KG1 (cell line): Measurements from ENCODE around the gene KCNMB3.
"Not testable (repeated sequence)": the region's sequence is repeated elsewhere in the genome, so short reads cannot be mapped to it uniquely, and the experiment has no call there.

ENCODE experiments used
- DNase-seq: peaks from one replicate; lab custom pipeline; 2025; lab: John Stamatoyannopoulos, UW

The KCNMB3 gene

GRCh38 chr3:179250803-179251476 is at the start of gene KCNMB3:
KCNMB3 (minus strand) TSS chr3:179251114; CDS start chr3:179250990, 124 bp downstream.
- DNase-seq, result no peak

- no peak for DNase-seq
These were observed 49.2 kb upstream of the KCNMB3 start for GRCh38 chr3:179299999-179300613.

GRCh38 chr3:179299316-179299715 is 48.4 kb upstream of the KCNMB3 start:
- DNase-seq, result no peak

GRCh38 chr3:179297971-179298725 is 47.2 kb upstream of the KCNMB3 start:
- DNase-seq, result no peak

DNA sequence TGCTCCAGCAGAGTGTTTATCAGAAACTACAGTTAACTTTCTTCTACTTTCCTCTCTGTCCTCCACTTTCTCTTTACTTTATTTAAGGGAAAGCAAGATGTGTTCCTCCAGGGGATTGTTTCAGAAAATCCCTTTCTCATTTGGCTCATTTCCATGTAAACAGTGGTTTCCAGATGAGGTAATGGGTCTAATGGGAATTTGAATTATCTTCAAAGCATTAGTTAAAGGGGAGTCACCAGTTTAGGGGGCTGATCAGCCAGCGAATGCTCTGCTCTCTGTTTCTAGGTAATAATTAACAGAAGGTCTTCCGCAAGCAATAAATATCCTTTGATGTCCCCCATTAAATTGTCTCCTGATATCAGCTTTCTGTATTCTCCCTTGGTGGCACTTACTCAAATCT is 41.5 kb upstream of the KCNMB3 start:
- DNase-seq, result no peak

DNA sequence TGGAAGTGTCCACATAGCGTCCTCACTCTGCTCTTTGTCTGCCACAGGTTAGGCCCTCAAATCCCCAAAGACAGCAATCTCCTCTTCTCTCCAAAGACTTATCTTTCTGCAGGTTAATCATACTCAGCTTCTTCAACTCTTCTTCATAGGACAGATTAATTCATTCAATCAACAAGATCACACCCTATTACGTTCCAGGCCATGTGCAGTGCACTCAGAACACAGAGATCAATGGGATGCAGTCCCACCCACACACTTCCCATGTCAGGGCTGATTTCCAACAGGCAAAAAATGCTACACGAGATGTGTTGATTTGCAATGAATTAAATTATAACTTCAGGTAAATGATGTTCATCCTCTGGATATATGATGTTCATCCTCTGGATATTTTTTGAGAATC is 38.4 kb upstream of the KCNMB3 start:
- DNase-seq, result no peak

- no peak for DNase-seq
These were observed 37.9 kb upstream of the KCNMB3 start for GRCh38 chr3:179288845-179289244.

- no peak for DNase-seq
These were observed 35.4 kb upstream of the KCNMB3 start for GRCh38 chr3:179286331-179286730.

GRCh38 chr3:179281825-179282224 is 30.9 kb upstream of the KCNMB3 start:
- no peak for DNase-seq

DNA sequence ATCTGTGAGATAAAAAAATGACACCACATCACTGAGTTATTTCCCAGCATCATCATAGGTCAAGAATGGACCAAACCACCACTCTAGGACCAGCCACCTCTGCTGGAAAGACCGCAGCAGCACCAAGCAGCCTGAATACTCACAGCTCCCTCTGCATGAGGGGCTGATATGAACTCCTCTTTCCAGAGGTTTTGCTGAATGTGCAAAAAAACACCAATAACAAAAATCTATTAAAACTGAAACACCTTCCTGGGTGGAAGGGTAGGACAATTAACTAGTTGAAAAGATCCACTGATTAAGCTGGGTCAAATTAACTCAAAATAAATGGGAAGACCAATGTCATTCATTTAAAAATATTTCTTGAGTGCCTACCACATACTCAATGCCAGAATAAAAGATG is 28.9 kb upstream of the KCNMB3 start:
- no peak for DNase-seq

DNA sequence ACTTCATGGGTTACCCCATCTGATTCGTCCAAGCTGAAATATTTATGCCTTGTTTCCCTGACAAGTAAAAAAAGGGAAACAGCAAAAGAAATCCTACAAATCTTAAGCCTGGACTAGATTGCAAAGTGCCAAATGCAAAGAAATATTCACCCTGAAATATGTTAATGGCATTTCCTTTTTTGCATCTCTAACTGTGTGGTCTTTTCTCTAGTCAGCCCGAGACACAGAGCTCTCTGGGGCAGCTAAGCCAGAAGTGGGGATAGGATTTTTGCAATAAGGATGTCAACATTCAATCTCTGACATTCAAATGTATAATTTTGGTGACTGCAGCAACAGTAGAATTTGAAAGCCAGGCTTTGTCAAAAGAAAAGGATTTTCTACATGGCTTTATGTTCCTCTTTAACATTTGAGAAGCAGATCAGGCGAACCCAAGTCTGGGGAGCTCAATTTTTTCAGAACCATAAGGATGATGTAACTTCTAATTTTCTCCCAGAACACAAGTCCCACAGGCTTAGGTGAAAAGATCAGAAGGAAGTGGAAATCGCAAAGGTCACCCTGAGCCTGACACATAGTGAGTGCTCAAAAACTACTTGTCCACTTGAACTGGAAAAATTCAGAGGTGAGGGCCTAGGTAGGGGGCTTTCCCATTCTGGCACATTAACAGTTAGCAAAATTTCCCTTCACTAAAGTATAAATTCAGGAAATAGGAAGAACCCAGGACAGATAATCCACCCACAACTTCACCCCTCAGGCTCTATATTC is 28.2 kb upstream of the KCNMB3 start:
- DNase-seq, result no peak

GRCh38 chr3:179278151-179278550 is 27.2 kb upstream of the KCNMB3 start:
- DNase-seq, result no peak

- no peak for DNase-seq
These were observed 25.8 kb upstream of the KCNMB3 start for GRCh38 chr3:179276743-179277142.

DNA sequence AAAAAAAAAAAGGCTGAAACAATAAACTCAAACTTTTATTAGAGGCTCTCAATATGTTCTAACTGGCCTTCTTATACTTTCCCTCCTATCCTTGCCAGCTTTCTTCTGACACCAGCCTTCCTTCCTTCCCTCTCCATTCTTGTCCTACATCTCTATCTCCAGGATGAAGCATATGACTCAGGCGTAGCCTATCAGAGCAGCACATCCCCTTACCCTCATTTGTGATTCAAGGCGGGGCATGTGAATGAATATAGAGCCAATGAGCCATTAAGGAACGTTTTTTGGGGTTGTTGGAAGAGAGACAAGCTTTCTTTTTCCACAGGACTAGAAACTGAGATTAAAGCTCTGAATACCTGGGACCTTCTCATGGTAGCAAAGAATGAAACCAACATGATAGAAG is 25.1 kb upstream of the KCNMB3 start:
- DNase-seq, result no peak

GRCh38 chr3:179274434-179274833 is 23.5 kb upstream of the KCNMB3 start:
- DNase-seq, result not testable (repeated sequence)

DNA sequence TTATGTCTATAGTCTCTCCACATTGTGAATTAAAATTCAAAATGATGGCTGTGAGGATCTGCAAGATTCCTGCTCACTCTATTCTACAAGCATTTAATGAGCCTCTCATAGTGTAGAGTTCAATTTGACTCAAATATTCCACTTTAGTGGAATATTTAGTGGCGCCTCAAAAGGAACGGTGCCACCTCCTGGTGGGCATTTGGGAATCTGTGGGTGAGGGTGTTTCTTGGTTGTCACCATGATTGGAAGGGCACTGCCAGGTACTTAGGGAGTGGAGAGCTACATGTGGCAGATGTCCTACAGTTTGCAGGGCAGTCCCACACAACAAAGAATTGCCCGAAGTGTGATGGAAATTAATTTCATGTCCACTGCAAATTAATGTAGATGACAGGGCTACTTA is 21.5 kb upstream of the KCNMB3 start:
- DNase-seq, result no peak

DNA sequence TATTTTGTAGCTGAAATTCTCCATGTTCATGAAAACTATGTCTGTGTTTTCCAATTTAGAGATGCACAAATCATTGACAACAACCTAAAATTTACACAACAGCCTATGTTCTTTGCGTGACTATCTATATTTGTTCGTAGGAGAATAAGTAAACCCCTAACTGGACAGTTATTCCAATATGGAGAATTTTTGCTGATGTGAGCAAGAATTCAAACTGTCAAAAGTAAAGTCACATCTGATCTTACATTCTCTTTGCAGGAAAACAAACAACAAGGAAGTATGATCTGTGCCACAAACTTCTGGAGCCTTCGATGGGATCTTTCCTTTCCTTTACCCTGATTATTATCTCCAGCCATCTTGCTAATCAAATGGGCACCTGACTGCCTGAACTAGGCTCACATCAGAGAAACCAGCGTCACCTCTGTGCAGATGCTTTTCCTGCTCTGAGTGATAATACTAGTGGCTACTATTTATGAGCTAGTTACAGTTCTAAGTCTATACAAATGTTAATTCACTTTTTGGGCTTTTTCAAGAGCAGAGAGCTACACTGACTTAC is 18.3 kb upstream of the KCNMB3 start:
- no peak for DNase-seq

DNA sequence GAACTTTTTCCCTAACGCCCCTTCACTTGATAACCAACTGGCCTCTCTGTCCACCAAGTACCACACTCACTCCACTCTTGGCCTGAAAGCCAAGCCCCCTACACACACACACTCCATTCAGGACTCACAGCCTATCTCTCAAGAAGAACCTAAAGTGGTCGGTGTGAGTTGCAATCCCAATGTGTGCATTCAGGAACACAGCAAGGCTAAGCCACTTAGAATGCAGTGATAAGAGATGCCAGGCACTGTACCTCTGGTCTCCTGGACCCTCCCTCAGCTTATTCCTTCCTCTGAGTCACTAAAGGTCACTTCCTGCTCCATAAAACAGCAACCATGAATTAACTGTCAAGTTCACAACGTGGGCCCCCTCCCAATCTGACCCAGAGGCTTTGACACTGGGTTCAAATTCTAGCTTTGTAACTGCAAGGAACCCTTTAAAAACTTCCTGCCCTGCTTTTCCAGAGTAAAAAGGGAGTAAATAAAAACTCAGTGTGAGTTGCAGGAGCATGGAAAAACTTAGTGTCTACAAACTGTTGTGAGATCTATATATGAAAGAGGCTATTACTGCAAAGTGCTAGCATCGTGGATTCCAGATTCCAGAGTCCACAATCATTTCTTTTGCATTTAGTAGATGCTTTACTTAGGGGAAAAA is 17.6 kb upstream of the KCNMB3 start:
- no peak for DNase-seq

- DNase-seq, result no peak
These were observed 15.8 kb upstream of the KCNMB3 start for GRCh38 chr3:179266701-179267211.

- no peak for DNase-seq
These were observed 15.0 kb upstream of the KCNMB3 start for GRCh38 chr3:179265875-179266274.

DNA sequence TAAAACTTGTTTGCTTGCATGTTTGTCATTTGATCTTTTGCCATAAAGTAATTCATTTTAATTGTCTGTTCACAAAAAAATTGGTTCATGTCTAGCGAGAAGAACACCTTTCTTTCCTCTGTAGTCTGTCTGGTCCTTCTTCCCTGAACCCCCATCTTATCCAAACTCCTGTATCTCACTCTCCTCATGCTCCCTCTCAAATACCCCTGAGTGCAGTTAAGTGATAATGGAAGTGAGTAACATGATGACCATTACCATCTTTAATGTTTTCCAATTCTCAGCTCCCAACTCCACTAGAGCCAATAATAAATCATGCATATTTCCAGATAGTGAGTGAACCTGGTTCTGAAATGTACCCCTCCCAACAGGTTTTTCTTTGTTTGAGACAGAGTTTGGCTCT is 14.2 kb upstream of the KCNMB3 start:
- no peak for DNase-seq
